HG03521 (cell line): Measurements from ENCODE around the gene RSL24D1.

Experiments
- ATAC-seq: cut with Tn5 transposase; IDR thresholded peaks from one replicate; pipeline ENCODE4 v1.9.1; 2021; ENCODE audit warnings: mild to moderate bottlenecking, moderate library complexity; ENCODE audit not compliant: unreplicated experiment

The RSL24D1 gene

DNA sequence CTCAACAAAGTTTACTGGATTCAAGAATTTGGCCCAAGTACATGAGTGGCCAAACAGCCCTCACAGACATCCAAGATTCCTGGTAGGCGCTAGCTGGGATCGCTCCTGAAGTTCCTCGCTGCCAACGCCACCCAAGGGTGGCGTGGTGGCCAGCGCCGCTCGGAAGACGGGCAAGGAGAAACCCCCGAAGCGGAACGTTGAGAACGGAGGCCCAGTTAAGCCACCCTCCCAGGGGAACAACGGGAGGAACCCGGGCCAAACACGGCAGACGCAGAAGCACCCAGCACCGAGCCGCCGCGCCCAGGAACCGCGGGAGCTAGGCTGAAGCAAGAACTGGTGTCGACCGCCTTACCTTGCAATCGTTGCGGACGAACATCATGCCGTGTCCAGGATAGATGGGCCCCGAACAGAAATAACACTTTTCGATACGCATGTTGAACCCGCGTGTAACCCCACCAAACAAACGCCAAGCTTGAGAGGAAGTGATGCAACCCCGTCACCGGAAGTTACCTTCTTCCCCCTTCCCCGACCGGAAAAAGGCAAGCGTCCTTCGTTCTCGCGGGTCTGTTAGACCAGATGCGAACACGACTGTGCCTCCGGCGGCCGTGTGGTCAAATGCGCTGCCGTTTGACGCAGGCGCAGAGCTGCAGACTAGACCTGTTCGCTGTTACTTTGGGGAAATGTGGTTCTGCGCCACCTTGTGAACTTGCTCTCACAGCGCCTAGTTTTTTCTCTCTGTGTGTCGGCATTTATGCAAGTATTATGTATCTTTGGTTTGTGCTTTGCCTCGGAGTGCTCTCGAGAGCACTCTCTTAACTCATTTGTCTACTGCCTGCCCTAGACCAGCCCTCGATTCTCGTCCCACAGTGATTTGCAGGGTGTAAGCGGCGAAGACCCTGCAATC is at the start of gene RSL24D1:
Gene RSL24D1 (minus strand): TSS at position 484 of the 904 bp plus-strand sequence. CDS start 51 bp downstream, at position 433.
- ATAC-seq = peak; percentile 96

DNA sequence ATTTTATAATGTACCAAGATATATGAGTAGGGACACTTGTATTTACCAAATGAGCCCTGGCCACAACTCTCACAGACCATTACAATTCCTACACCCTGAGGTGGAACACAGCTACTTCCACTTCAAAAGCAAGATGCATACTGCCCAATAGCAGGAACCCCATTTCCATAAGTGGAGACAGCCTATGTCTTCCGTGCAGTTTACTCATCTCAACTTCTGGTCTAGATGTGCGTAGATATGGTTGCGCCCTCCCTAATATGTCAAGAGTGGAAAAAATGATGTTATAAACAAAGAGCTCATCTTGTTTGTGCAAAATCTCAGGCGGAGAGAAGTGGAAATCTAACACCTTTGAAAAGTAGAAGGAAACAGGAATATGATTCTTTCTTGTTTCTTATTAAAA is 48.3 kb upstream of the RSL24D1 start:
- no peak for ATAC-seq

- ATAC-seq = no peak
Measured at GRCh38 chr15:55241891-55242290, 45.1 kb upstream of the RSL24D1 start.

GRCh38 chr15:55241186-55241585 is 44.4 kb upstream of the RSL24D1 start:
- ATAC-seq = no peak

- ATAC-seq = no peak
Measured at GRCh38 chr15:55240125-55240760, 43.5 kb upstream of the RSL24D1 start.

DNA sequence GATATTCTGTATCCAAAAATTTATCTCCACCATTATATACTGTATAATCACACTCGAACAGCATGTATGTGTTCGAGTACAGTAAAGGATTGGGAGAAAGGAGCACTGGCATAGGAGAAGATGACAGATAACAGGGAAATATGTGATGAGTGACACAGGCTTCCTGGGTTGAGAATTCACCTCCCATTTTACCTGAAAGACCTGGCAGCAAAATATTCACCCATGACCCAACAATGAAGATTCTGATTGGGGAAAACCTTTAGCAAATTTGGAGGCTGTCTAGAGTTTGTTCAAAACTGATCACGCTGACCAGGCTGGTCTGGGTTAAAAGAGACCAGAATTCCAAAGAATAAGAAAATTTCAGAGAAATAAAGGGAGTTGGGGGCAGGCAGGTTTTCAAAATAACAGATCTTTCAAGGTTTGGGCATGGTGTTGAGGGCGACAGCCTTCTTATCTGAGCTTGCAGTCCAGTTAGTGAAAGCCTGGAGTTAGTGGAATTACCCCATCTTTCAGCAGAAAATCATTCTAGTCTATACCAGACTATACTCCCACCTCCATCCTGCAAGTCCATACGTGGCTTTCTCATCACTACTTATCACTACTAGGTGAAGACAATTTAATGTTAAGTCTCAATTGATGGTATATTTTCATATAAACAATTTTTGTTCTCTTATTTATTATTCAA is 42.8 kb upstream of the RSL24D1 start:
- no peak for ATAC-seq

DNA sequence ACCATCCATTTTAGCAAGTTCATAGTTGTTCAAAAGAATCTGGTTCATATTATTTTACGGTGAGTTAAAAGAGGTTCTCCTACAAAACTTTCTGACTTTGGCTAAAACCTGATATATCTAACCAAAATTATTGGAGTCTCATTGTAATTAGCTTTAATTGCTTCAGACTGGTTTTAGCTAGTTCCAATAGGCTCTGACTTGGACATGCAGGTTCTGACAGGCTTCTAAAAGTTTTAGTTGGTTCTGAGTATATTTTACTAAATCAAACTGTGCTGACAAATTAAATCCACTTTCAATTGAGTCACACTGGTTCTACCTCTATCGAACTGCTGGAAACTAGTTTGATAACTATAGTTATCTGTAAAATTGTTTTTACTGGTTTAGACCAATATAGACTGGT is 42.1 kb upstream of the RSL24D1 start:
- ATAC-seq = no peak

- no peak for ATAC-seq
Measured at GRCh38 chr15:55237219-55238130, 40.7 kb upstream of the RSL24D1 start.

DNA sequence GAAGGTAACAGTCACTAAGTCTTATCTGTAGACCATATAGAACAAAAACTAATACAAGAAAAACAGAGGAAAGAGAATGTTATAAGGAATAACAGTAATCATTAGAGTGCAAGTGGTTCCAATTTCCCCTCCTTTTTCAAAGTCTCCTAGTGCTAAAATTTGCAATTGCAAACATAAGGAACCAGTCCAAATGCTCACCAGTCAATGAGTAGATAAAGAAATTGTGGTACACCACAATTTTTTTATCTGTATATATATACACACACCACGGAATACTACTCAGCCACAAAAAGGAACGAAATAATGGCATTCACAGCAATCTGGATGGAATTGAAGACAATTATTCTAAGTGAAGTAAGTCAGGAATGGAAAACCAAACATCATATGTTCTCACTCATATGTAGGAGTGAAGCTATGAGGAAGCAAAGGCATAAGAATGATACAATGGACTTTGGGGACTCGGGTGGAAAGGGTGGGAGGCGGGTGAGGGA is 38.9 kb upstream of the RSL24D1 start:
- ATAC-seq = no peak

GRCh38 chr15:55234800-55235104 is 38.0 kb upstream of the RSL24D1 start:
- ATAC-seq = no peak

- ATAC-seq = no peak
Measured at GRCh38 chr15:55234104-55234799, 37.5 kb upstream of the RSL24D1 start.

- ATAC-seq = no peak
Measured at GRCh38 chr15:55231455-55231854, 34.7 kb upstream of the RSL24D1 start.

GRCh38 chr15:55230953-55231352 is 34.2 kb upstream of the RSL24D1 start:
- ATAC-seq = no peak

- no peak for ATAC-seq
Measured at GRCh38 chr15:55230051-55230670, 33.4 kb upstream of the RSL24D1 start.

- no peak for ATAC-seq
Measured at GRCh38 chr15:55226127-55226526, 29.4 kb upstream of the RSL24D1 start.

DNA sequence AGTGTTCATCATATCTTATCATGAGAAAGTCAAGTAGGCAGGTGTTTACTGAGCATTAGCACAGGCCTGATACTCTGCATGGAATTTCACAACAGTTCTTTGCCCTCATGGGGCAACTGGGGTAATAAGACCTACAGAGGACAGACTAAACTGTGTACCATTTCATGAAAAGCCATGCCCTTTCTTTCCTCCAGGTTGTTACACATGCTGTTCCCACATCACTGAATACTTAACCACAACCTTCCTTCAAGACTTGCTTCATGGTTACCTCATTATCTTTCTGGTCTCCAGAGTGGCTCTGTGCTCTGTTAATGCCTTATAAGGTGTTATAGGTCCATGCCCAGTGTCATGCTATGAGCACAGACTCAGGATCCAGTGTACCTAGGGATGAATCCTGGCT is 28.2 kb upstream of the RSL24D1 start:
- no peak for ATAC-seq

DNA sequence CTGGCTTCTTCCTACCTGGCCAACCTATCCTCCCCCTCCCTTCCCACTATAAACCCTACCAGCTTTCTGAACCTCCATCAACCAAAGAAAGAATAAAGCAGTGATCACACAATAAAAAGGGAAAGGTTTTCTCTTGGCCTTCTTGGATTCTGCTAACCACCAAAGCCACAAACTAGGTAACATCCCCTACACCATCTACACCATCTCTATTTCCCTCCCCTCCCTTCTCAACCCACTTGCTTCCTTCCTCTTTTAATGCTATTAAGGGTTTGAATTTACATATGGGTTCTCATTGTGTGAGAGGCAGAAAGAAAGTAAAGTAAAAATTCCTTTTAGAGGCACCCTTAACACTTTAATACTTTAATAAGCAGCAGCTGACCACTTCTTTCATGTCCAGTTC is 25.8 kb upstream of the RSL24D1 start:
- ATAC-seq = peak; percentile 71

DNA sequence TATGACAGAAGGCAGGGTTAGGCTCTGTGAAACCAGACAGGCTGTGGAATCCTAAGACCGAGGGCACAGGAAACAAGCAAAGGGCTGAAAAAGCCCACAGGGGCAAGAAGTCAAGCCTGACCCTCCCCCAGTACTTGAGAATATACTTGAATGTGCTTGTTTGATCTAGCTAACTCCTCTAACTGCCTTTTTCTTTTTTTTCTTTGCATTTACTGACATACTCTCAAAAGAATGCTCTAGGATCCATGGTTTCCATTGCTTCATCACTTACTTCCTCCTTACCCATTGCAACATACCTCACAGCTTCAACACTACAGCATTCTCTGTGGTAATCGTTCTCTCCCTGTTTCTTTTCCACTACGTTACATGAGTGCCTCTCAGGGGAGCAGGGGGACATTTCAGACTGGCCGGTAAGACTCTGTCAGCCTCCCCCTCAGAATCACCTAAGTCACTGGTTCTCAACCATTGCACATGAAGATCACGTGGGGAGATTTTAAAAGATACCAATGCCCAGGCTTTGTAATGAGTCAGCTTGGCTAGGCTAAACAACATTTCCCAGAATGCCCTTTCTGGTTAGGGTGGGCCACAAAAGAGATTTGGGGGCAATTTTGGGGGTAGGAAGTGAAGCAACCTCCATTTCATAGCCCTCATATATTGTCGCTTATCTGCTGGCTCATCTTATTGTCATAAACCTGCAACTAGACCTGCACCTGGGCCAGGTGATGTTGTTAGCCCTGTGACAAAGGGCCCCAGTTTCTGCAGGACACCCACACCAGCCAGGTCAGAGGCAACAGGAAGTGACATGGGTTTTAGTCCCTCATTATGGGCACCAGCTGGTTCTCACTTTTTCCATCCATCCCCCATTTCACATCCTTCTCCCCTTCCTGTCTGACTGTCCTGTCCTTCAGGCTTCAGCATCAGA is 24.6 kb upstream of the RSL24D1 start:
- no peak for ATAC-seq

- ATAC-seq = no peak
Measured at GRCh38 chr15:55220606-55221005, 23.9 kb upstream of the RSL24D1 start.
